Testis (tissue), 3 donors: ENCODE results near the gene CEP295NL. TPM values are rescaled to one million over a fixed set of nuclear protein-coding genes. Genes with fewer than 3 reads are reported as not detected.
A peak's percentile ranks its signal among the peaks of the same experiment; 100 is the strongest.

Source experiments
- DNase-seq: peaks from one replicate; pipeline ENCODE4 v3.0.0-alpha.2; 2019
- H3K27ac ChIP-seq, 2 donors: fragments of 200-600 bp; sonication (generic); one replicate each; pipeline ENCODE4 v1.5.1; 2019
- H3K27me3 ChIP-seq: fragments of 200-600 bp; sonication (generic); one replicate; pipeline ENCODE4 v1.5.1; 2019
- H3K36me3 ChIP-seq: fragments of 200-600 bp; sonication (generic); one replicate; pipeline ENCODE4 v1.5.1; 2017; ENCODE audit warnings: low read depth; ENCODE audit errors: missing control alignments
- H3K4me1 ChIP-seq: fragments of 200-600 bp; sonication (generic); one replicate; pipeline ENCODE4 v1.5.1; 2019
- H3K4me3 ChIP-seq, 2 donors: fragments of 200-600 bp; sonication (generic); one replicate each; pipeline ENCODE4 v1.5.1; 2017 to 2019
- H3K9me3 ChIP-seq: fragments of 200-600 bp; sonication (generic); one replicate; pipeline ENCODE4 v1.5.1; 2017
- POLR2A ChIP-seq: fragments of 450-650 bp; IDR thresholded peaks from one replicate; pipeline ENCODE4 v1.6.1; 2017; ENCODE audit warnings: antibody characterized with exemption, mild to moderate bottlenecking, moderate library complexity
- WGBS, 2 donors: methylation state at CpG; one replicate each; pipeline ENCODE4 v1.1.5; 2018; 5-methylcytosine and 5-hydroxymethylcytosine counted together
- intact Hi-C: fragments of 100-400 bp; cut with DNase I; formaldehyde crosslinking; loops from one replicate; pipeline ENCODE4 v1.15.1; 2023; ENCODE audit warnings: low total_unique reads
- polyA plus RNA-seq: library from polyadenylated mRNA; stranded (reverse); fragments of 350-450 nt; fragmentation: Illumina TruSeq; extraction: RNeasy Lipid Tissue Mini Kit (QIAGEN cat#74804); gene quantifications from one replicate; pipeline ENCODE4 v1.2.3, GENCODE V29; 2014; ENCODE audit warnings: low read depth, low replicate concordance; ENCODE audit not compliant: insufficient read depth
- total RNA-seq, 2 donors: library from RNA; depleted of rRNA; stranded (reverse); fragments of >200 nt; gene quantifications; one replicate each; pipeline ENCODE4 v1.2.3, GENCODE V29; 2016
- TF ChIP-seq, protein P1 (sequence below), 3 experiments: fragments of 450-650 bp in 2 of 3; fragments of 200-600 bp in 1 of 3; sonication (generic) in 1 of 3; IDR thresholded peaks; one replicate each; pipeline ENCODE4 v1.5.1; 2016 to 2019; ENCODE audit warnings: antibody characterized with exemption in 3 of 3, mild to moderate bottlenecking in 2 of 3, moderate library complexity in 1 of 3

CEP295NL gene
- total and polyA plus RNA-seq, 3 donors from 2014 or later: 32.3 to 100 (median 77.1) TPM

DNA sequence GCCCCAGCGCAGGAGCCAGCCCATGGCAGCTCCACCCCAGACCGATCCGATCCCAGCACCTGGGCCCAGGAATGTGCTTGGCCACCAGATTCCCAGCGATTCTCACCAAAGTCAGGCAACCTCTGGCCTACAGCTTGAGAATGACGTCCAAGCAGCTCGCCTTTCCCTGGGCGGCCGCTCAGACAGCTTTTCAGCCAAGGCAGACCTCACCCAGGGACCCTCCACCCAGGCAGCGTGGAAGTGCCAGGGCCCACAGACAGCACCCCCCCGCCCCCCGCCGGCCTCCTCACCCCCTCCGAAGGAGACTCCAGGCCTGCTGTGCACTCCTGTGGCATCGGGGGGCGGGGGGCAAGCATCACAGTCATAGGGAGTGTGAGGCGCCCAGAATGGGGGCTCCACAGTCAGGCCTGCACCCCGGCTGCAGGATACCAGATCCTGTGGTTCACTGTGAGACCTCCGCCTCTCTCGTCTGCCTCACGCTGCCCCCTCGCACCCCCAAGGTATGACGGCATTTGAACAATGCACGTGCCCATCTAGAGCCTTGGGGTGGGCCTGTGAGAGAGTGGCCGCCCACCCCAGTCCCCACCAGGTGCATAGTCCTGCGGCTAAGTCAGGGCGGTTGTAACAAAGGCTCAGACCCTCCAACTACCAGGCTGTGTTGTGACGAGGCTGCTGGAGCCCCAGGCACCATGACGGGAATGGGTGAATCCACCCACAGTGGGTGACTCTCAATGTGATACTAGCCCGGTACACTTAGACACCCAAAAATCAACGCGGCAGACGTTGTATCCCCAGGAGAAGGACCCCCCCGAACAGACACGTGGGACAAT, 6.0 kb downstream of the CEP295NL start:
- Histone ChIP-seq H3K36me3 (no peaks in the 10 kb centered on the region), H3K27me3 (no peaks in the 10 kb centered on the region), H3K27ac (peak overlapping the region; percentile 65 to 73), H3K4me3 (no peak overlapping the region), H3K4me1 (peaks cover 69% of the 10 kb centered on the region), H3K9me3 (no peaks in the 10 kb centered on the region)
- DNase-seq: no peak
- TF ChIP-seq, protein P1, sequence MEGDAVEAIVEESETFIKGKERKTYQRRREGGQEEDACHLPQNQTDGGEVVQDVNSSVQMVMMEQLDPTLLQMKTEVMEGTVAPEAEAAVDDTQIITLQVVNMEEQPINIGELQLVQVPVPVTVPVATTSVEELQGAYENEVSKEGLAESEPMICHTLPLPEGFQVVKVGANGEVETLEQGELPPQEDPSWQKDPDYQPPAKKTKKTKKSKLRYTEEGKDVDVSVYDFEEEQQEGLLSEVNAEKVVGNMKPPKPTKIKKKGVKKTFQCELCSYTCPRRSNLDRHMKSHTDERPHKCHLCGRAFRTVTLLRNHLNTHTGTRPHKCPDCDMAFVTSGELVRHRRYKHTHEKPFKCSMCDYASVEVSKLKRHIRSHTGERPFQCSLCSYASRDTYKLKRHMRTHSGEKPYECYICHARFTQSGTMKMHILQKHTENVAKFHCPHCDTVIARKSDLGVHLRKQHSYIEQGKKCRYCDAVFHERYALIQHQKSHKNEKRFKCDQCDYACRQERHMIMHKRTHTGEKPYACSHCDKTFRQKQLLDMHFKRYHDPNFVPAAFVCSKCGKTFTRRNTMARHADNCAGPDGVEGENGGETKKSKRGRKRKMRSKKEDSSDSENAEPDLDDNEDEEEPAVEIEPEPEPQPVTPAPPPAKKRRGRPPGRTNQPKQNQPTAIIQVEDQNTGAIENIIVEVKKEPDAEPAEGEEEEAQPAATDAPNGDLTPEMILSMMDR (IDR thresholded peaks at IDR 0.05): no peak
- TF ChIP-seq POLR2A: no peak
- intact Hi-C loops: no loop called here
- 54 to 69% methylated on average over 7 to 31 of the region's 34 CpGs for WGBS, 2 donors

DNA sequence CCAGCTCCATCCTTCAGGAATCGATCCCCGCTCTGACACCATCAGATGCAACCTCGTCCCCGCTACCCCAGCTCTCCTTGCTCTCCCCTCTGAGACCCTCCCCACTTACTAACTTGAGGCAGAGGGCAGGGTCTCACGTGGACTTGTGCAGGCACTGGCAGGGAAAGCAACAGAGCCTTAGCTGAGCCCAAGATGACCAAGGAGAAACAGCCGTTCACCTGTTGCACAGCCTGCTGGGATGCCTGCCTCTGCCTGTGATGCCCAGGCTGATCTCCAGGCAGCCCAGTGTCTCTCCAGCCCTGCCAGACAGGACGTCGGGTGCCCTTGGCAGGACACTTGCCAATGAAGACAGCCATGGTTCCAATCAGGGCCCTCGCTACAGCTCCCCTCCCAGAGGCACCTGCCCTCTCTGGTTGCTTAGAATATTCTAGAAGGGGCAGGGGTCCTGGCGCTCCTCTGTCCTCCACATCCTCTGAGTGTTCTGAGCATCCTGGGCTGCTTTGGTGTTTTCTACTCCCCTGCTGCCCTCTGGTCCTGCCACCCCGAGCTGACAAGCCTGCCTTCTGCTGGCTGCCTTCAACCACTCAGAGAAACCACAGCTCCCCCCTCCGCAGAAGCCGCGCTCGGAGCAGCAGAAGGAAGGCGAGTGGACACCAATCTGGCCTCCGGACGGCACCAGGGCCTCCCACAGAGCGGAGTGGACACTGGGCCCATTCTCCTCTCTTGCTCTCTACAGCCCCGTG, 6.7 kb downstream of the CEP295NL start:
- peak; percentile 80 for DNase-seq
- Histone ChIP-seq H3K27me3 (no peaks in the 10 kb centered on the region), H3K36me3 (no peaks in the 10 kb centered on the region), H3K27ac (peak overlapping the region; percentile 65 to 73), H3K4me1 (peaks cover 77% of the 10 kb centered on the region), H3K9me3 (no peaks in the 10 kb centered on the region), H3K4me3 (no peak overlapping the region)
- WGBS, 2 donors: 62 to 65% methylated on average over 13 to 20 of the region's 20 CpGs
- TF ChIP-seq POLR2A: no peak
- TF ChIP-seq, protein P1 (IDR thresholded peaks at IDR 0.05): no peak
- intact Hi-C loops: no loop called here

DNA sequence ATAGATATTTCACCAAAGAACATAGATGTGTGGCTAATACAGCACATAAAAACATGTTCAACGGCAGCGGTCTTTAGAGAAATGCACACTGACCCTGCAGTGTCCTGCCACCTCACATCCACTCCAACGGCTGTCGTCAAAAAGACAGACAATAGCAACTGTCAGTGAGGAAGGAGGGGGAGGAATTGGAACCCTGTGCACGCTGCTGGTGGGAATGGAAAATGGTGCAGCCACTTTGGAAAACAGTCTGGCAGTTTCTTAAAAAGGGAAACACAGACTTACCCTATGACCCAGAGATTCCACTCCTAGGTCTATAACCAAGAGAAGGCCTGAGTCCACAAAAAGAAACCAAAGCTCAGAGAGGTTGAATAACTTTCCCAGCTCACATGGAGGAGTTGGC, 7.7 kb downstream of the CEP295NL start:
- TF ChIP-seq, protein P1 (IDR thresholded peaks at IDR 0.05): no peak
- TF ChIP-seq POLR2A: no peak
- intact Hi-C loops: no loop called here
- Histone ChIP-seq H3K27me3 (no peaks in the 10 kb centered on the region), H3K9me3 (no peaks in the 10 kb centered on the region), H3K36me3 (no peaks in the 10 kb centered on the region), H3K4me1 (peaks cover 77% of the 10 kb centered on the region), H3K4me3 (no peak overlapping the region), H3K27ac (peak overlapping the region; percentile 65 to 73)
- DNase-seq: no peak
- WGBS, 2 donors: 27 to 48% methylated on average over 5 of the region's 5 CpGs

DNA sequence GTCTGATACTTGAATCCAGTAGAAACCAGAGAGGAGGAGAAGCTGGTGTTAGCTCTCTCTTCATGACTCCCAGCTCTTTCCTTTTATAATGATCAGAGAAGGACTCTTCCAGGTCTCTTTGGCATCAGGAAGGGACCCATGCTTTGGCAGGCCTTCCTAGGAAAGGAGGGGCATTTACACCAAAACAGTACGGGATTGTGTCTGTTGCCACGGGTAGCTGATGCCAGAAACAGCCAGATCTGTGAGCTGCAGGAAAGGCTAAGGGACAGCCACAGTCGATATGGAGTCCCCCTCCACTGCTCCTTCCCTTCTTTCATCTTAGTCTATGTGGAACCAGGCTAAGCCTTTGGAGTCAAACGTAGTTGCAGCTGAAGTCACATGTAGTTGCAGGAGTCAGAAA, 9.3 kb downstream of the CEP295NL start:
- no peaks in the 10 kb centered on the region for H3K36me3 ChIP-seq
- no peak for DNase-seq
- 12 to 20% methylated on average over 4 of the region's 4 CpGs for WGBS, 2 donors
- no peak overlapping the region for H3K27ac ChIP-seq
- no peaks in the 10 kb centered on the region for H3K9me3 ChIP-seq
- H3K27me3 ChIP-seq: no peaks in the 10 kb centered on the region
- TF ChIP-seq POLR2A: no peak
- TF ChIP-seq, protein P1 (IDR thresholded peaks at IDR 0.05): no peak
- no peak overlapping the region for H3K4me3 ChIP-seq
- intact Hi-C loops: no loop called here
- peaks cover 75% of the 10 kb centered on the region for H3K4me1 ChIP-seq
